Large intestine (tissue), 3 donors: ENCODE data around the gene ATP1A2. TPM values are rescaled to one million over a fixed set of nuclear protein-coding genes. Genes with fewer than 3 reads are reported as not detected.

Experiments used
- DNase-seq, 2 donors: peaks; one replicate each; pipeline versions ENCODE4 v3.0.0 to v3.0.0-alpha.2; 2013
- H3K27ac ChIP-seq: one replicate; pipeline ENCODE4 v1.5.1; 2013; ENCODE audit warnings: low read length
- H3K27me3 ChIP-seq: 2 replicates; pipeline ENCODE4 v1.6.1; 2013; ENCODE audit warnings: low read length; ENCODE audit not compliant: control insufficient read depth, insufficient read depth
- H3K36me3 ChIP-seq: 2 replicates; pipeline ENCODE4 v1.6.1; 2013; ENCODE audit warnings: low read length; ENCODE audit not compliant: control insufficient read depth, insufficient read depth
- H3K4me1 ChIP-seq: one replicate; pipeline ENCODE4 v1.6.1; 2013; ENCODE audit warnings: low read length; ENCODE audit not compliant: control insufficient read depth, insufficient read depth
- H3K4me3 ChIP-seq: one replicate; pipeline ENCODE4 v1.5.1; 2013; ENCODE audit warnings: low read length
- H3K9me3 ChIP-seq: one replicate; pipeline ENCODE4 v1.6.1; 2013; ENCODE audit warnings: mild to moderate bottlenecking, low read depth, low read length, moderate library complexity; ENCODE audit not compliant: control insufficient read depth
- WGBS: methylation state at CpG from one replicate; pipeline ENCODE4 v1.1.5; 2013; ENCODE audit warnings: low lambda C conversion rate; ENCODE audit not compliant: insufficient coverage; 5-methylcytosine and 5-hydroxymethylcytosine counted together
- polyA plus RNA-seq: library from polyadenylated mRNA; unstranded; fragments of 120-200 nt; gene quantifications from one replicate; pipeline ENCODE4 v1.2.1, GENCODE V29; 2013

The ATP1A2 gene
- polyA plus RNA-seq, 1 donor, result 7.5 TPM

DNA sequence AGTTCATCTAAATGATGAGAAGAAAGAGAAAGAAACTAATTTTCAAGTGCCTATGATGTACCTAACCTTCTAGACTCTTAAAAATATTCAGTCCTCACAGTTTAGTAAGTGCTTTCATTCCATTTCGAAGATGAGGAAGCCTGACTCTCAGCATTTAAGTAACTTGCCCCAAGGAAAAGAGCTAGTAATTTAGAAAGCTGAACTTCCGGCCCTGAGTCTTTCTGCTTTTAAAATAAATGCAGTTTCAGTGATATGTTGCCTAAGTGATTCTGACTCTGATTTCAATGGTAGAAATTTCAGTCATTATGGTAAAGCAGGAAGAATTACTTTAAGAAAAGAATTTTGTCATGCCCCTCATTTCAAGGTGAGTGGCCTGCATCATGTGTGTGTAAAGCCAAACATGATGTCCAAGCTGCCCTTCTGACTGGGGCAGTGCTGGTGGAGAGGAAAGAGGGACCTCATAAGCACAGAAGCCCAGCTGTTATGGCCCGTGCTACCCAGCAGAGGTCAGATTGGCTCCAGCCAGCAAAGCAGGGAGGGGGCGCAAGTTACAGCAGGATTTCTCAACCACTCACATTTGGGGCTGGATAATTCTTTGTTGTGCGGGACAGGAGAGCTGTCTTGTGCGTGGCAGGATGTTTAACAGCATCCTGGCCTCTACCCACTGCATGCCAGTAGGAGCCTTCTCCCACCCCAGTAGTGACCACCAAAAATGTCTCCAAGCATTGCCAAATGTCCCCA is 46.6 kb downstream of the ATP1A2 start:
- Histone ChIP-seq H3K27ac (no peak overlapping the region), H3K36me3 (no peaks in the 10 kb centered on the region), H3K27me3 (no peaks in the 10 kb centered on the region), H3K9me3 (no peaks in the 10 kb centered on the region), H3K4me3 (no peak overlapping the region), H3K4me1 (no peaks in the 10 kb centered on the region)
- no CpG with 5 or more reads among the region's 6 CpGs for WGBS
- DNase-seq, result peak in 1 of 2 donors; percentile 12

DNA sequence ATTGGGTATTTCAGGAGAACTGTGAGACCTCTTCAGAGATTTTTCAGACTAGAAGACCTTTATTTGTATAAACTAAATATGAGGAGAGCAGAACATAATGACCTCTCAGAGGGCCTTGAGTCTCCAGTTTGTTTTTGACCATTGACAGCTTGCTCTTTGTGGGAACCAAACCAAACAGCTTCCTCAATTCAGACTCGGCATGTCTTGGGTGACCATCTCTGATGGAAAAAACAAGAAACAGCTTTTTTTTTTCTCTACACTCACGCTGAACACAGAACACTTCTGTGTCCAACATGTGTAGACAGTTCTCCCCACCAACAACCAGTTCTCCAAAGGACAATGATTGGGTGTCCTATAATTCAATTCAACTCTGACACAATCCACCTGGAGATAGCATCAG is 47.4 kb downstream of the ATP1A2 start:
- Histone ChIP-seq H3K4me1 (no peaks in the 10 kb centered on the region), H3K9me3 (no peaks in the 10 kb centered on the region), H3K4me3 (no peak overlapping the region), H3K27me3 (no peaks in the 10 kb centered on the region), H3K36me3 (no peaks in the 10 kb centered on the region), H3K27ac (no peak overlapping the region)
- WGBS, result 100% methylated on average over 1 of the region's 2 CpGs
- no peak for DNase-seq

DNA sequence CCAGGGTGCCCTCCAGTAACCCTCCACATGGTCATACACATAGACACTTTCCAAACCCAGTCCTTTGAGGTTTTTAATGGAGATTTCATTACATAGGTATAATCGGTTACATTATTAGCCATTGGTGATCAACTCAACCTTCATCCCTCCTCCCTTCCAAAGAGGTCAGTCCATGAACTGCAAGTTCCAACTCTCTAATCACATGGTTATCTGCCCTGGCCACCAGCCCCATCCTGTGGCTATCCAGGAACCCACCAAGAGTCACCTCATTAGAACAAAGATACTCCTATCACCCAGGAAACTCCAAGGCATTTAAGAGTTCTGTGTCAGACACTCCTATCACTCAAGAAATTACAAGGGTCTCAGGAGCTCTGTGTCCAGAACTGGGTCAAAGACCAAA is 48.1 kb downstream of the ATP1A2 start:
- WGBS, result no CpG with 5 or more reads among the region's 1 CpG
- Histone ChIP-seq H3K9me3 (no peaks in the 10 kb centered on the region), H3K36me3 (no peaks in the 10 kb centered on the region), H3K27ac (no peak overlapping the region), H3K4me1 (no peaks in the 10 kb centered on the region), H3K4me3 (no peak overlapping the region), H3K27me3 (no peaks in the 10 kb centered on the region)
- no peak for DNase-seq

DNA sequence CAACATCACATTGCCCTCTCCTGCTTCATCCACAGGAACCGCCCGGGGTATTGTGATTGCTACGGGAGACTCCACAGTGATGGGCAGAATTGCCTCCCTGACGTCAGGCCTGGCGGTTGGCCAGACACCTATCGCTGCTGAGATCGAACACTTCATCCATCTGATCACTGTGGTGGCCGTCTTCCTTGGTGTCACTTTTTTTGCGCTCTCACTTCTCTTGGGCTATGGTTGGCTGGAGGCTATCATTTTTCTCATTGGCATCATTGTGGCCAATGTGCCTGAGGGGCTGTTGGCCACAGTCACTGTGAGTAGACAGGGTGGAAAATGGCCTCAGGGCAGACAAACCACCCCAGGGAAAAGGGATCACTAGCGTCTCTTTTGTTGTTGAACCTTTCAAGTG is 48.6 kb downstream of the ATP1A2 start:
- no peaks in the 10 kb centered on the region for H3K36me3 ChIP-seq
- H3K9me3 ChIP-seq, result no peaks in the 10 kb centered on the region
- WGBS, result no CpG with 5 or more reads among the region's 10 CpGs
- no peak overlapping the region for H3K27ac ChIP-seq
- H3K4me3 ChIP-seq, result no peak overlapping the region
- peaks cover 3% of the 10 kb centered on the region for H3K27me3 ChIP-seq
- DNase-seq, result no peak
- no peaks in the 10 kb centered on the region for H3K4me1 ChIP-seq

DNA sequence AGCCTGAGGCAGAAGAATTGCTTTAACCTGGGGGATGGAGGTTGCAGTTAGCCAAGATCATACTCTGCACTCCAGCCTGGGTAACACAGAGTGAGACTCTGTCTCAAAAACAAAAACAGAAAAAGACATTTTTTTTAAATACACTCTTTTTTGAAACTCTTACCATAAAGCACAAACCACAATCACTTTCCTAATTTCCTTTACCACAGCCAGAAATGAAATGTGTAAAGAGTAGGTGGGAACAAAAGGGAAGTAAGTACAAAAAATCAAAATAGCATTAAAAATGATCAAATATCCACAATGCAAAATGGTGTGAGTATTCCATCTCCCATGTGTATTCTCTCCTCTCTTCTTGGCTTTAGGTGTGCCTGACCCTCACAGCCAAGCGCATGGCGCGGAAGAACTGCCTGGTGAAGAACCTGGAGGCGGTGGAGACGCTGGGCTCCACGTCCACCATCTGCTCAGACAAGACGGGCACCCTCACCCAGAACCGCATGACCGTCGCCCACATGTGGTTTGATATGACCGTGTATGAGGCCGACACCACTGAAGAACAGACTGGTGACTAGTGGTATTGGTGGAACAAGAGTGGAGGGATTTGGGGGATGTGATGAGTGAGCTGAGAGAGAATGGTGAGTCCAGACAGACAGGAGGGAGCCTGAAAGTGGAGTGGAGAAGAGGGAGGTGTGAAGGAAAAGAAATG is 50.8 kb downstream of the ATP1A2 start:
- no peak for DNase-seq
- no CpG with 5 or more reads among the region's 12 CpGs for WGBS
- H3K4me1 ChIP-seq, result no peaks in the 10 kb centered on the region

DNA sequence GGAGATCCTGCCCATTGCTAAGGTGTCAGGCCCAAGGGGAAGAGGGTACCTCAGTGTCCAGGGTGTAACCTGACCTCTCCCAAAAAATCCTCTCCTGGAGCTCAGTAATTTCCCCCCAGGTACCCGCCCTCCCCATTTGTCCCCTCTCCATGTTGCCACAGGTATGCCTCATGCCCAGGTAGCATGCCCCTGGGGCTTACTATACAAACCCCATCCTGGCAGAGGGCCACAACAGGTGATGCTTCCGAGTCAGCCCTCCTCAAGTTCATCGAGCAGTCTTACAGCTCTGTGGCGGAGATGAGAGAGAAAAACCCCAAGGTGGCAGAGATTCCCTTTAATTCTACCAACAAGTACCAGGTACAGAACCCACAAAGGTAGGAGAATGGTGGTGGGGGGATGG is 51.5 kb downstream of the ATP1A2 start:
- Histone ChIP-seq H3K36me3 (no peaks in the 10 kb centered on the region), H3K27me3 (peaks cover 9% of the 10 kb centered on the region), H3K27ac (no peak overlapping the region), H3K4me1 (no peaks in the 10 kb centered on the region), H3K9me3 (no peaks in the 10 kb centered on the region), H3K4me3 (no peak overlapping the region)
- WGBS, result 60% methylated on average over 1 of the region's 4 CpGs
- DNase-seq, result no peak

More for the DNA sequence above, 50.8 kb downstream of the ATP1A2 start:
- Histone ChIP-seq H3K27me3 (peaks cover 8% of the 10 kb centered on the region), H3K9me3 (no peaks in the 10 kb centered on the region), H3K27ac (no peak overlapping the region), H3K4me3 (no peak overlapping the region), H3K36me3 (no peaks in the 10 kb centered on the region)

DNA sequence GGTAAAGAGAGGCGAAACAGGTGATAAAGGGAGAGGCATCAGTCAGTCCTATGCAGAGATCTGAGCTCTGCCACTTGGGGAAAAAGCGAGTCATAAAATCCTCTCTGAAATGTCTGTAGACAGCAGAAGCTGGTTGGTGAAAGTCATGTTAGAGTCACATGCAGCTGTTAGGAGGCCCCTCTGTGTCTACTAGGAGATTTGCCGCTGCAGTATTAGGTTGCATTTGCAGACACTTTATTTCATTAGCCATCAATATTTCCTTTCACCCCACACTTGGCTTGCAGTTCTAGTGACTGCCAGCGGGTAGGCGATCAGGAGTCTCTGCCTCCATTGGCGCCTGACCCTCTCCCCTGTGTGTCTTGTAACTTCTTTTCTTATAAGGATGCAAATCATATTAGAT is 52.0 kb downstream of the ATP1A2 start:
- no peak overlapping the region for H3K27ac ChIP-seq
- 93% methylated on average over 3 of the region's 6 CpGs for WGBS
- no peak for DNase-seq
- H3K4me3 ChIP-seq, result no peak overlapping the region
- H3K27me3 ChIP-seq, result peaks cover 9% of the 10 kb centered on the region
- no peaks in the 10 kb centered on the region for H3K4me1 ChIP-seq
- no peaks in the 10 kb centered on the region for H3K36me3 ChIP-seq
- H3K9me3 ChIP-seq, result no peaks in the 10 kb centered on the region

DNA sequence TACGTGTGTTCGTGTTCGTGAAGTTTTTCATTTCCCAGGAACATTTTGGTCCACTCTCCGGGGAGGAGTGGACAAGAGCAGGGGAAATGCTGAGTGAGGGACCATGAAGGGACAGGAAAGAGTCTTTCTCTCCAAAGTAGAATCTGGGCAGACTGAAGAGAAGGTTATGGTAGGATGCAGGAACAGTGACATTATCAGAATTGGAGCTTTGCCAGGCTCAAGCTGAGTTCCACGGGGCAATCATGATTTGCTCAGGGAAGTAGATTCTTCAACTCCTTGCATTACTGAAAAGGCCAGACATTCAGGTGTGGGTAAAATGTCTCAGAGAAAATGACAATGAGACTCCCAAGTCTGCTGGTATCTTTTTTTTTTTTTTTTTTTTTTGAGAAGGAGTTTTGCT is 52.5 kb downstream of the ATP1A2 start:
- Histone ChIP-seq H3K27ac (no peak overlapping the region), H3K36me3 (no peaks in the 10 kb centered on the region), H3K27me3 (peaks cover 9% of the 10 kb centered on the region), H3K4me1 (no peaks in the 10 kb centered on the region), H3K9me3 (no peaks in the 10 kb centered on the region), H3K4me3 (no peak overlapping the region)
- WGBS, result no CpG with 5 or more reads among the region's 5 CpGs
- no peak for DNase-seq

DNA sequence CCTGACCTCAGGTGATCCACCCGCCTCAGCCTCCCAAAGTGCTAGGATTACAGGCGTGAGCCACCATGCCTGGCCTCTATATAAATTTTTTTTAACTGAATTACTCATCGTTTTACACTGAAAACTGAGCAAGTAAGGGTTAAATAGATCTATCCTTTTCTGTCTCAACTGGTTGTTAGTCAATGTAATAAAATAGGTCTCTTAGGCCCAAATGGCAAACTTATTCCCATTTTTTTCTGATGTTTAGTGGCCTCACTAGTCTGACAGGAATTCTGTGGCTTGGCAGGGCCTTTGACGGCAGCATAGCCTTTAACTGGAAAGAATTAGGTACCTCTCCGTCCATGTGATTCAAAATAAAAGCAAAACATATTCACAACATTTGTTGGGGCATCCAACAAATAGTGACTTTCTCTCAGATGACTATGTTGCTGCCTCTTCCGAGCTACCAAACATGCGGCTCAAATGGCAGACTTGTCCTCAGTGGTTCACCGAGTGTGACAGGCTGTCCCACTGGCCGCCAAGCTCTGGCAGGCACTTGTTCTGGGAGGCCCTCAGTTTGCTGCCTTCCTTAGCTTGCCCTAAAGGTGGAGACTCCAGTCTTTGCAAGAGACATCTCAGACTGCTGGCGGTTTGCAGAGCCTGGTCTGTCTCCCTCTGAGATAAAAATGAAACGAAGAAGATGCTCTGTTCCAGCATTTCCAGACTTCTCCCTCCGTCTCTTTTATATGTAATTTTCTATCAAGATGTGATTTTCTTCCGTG is 53.2 kb downstream of the ATP1A2 start:
- H3K4me1 ChIP-seq, result no peaks in the 10 kb centered on the region
- H3K27ac ChIP-seq, result no peak overlapping the region
- H3K27me3 ChIP-seq, result peaks cover 13% of the 10 kb centered on the region
- H3K4me3 ChIP-seq, result no peak overlapping the region
- no peak for DNase-seq
- 79% methylated on average over 2 of the region's 13 CpGs for WGBS
- no peaks in the 10 kb centered on the region for H3K9me3 ChIP-seq
- H3K36me3 ChIP-seq, result no peaks in the 10 kb centered on the region

DNA sequence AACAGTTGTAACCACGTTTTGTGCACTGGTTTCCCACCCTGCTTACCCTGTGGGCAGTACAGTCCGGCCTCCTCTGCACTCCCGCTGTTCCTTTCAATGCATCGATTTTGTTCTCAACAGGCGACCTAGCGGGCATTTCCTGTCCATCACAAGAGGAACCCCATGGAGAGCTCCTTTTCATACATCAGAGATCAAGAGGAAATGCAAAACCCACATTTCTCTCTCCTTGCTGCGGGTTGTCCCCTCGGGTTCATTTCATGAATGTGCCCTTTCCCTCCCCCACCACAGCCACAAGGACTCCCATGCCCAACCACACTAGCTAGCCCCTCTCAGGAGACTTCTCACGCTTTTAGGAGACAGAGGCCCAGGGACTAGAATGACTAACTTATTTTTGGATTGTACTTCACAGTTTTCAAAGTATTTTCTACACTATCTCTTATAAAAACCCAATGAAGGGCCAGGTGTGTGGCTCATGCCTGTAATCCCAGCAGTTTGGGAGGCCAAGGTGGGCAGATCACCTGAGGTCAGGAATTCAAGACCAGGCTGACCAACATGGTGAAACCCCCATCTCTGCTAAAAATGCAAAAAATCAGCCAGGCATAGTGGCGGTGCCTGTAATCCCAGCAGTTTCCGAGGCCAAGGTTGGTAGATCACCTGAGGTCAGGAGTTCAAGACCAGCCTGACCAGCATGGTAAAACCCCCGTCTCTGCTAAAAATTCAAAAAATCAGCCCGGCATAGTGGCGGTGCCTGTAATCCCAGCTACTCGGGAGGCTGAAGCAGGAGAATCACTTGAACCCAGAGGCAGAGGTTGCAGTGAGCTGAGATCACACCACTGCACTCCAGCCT is 54.2 kb downstream of the ATP1A2 start:
- no CpG with 5 or more reads among the region's 15 CpGs for WGBS
- no peak for DNase-seq
- H3K9me3 ChIP-seq, result no peaks in the 10 kb centered on the region
- no peak overlapping the region for H3K27ac ChIP-seq
- H3K36me3 ChIP-seq, result no peaks in the 10 kb centered on the region
- H3K4me3 ChIP-seq, result no peak overlapping the region
- H3K27me3 ChIP-seq, result peaks cover 13% of the 10 kb centered on the region
- H3K4me1 ChIP-seq, result no peaks in the 10 kb centered on the region
